ENCODE measurements around the gene RAPGEF4. TPM values are rescaled to one million over a fixed set of nuclear protein-coding genes. Genes with fewer than 3 reads are reported as not detected.

Gene RAPGEF4
- total RNA-seq, 1 experiment from 2014 or later, result 0.59 TPM

DNA sequence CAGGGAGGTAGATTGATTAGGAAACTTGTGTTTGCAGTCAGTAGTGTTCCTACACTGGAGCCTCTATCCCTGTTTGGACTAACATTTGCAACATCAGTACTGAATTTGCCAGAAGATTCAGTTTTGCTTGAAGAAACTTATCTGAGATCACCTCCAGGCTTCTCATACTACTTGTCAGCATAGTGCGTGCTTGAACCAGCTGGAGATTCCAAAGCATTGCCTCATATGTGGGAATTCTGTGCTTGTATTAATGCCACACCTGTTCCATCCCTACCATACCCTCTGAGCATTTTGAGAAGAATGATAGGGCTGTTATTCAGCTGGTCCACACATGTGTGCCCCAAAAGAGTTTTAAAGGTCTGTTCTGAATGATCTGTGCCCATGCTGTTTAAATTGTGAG, 148.7 kb downstream of the RAPGEF4 start:
- Histone ChIP-seq H3K4me3 (replicated peaks in 1 of 2; ENCODE audit: low read depth in 1 of 2, low read length in 2 of 2) (no peak overlapping the region), H3K27ac (ENCODE audit: low read depth, low read length) (no peak overlapping the region), H3K9ac (ENCODE audit: low read length) (no peak overlapping the region), H3K9me3 (ENCODE audit: control insufficient read depth in 1 of 2, insufficient read depth in 1 of 2, low read depth in 1 of 2, low read length in 2 of 2) (no peaks in the 10 kb centered on the region), H2AFZ (ENCODE audit: low read depth, low read length, poor library complexity, severe bottlenecking) (no peak overlapping the region), H3K79me2 (ENCODE audit: insufficient read depth, low read length) (no peaks in the 10 kb centered on the region), H3K9me2 (ENCODE audit: insufficient read depth) (no peaks in the 10 kb centered on the region), H3K4me2 (ENCODE audit: low read length) (no peak overlapping the region), H4K20me1 (ENCODE audit: insufficient read depth) (no peaks in the 10 kb centered on the region), H3K36me3 (ENCODE audit: control insufficient read depth in 1 of 2, insufficient read depth in 2 of 2, low read length in 2 of 2) (no peaks in the 10 kb centered on the region), H3K27me3 (ENCODE audit: insufficient read depth, low read length) (peaks cover 11% of the 10 kb centered on the region; the same call in 1 of the 2 replicates), H3K4me1 (ENCODE audit: control insufficient read depth in 1 of 2, insufficient read depth in 2 of 2, low read length in 2 of 2) (no peaks in the 10 kb centered on the region)
- ATAC-seq (no peak), DNase-seq (ENCODE audit: low read depth, low spot score) (no peak)
- POLR2A ChIA-PET, result no interaction called here
- RAD21 ChIA-PET (ENCODE audit: low non-redundant PET in 1 of 2, low total read pairs in 2 of 2, uncharacterized antibody in 2 of 2, unreplicated experiment in 2 of 2), result no interaction called here
- no peak for TF ChIP-seq SRF (IDR thresholded peaks at IDR 0.05; ENCODE audit: low read depth)
- no peak for TF ChIP-seq EZH2phosphoT487 (IDR thresholded peaks at IDR 0.05; ENCODE audit: borderline replicate concordance)
- no peak for TF ChIP-seq EZH2 (IDR thresholded peaks at IDR 0.05)
- no peak for TF ChIP-seq POLR2AphosphoS5 (IDR thresholded peaks at IDR 0.05; ENCODE audit: low read depth, low read length)
- TF ChIP-seq CBX3 (IDR thresholded peaks at IDR 0.05; ENCODE audit: low read depth), result no peak
- TF ChIP-seq RAD21 (IDR thresholded peaks at IDR 0.05; ENCODE audit: low read depth), result no peak
- TF ChIP-seq MAX (IDR thresholded peaks at IDR 0.05), result no peak
- TF ChIP-seq SP1 (IDR thresholded peaks at IDR 0.05; ENCODE audit: low read depth), result no peak
- TF ChIP-seq JUND (IDR thresholded peaks at IDR 0.05), result no peak
- BruUV-seq (replicated peaks), result no TSS peak
- CTCF ChIA-PET, result no interaction called here
- intact Hi-C loops (cut with micrococcal nuclease), result no loop called here

GRCh38 chr2:172885996-172886395, 150.4 kb downstream of the RAPGEF4 start:
- RAD21 ChIA-PET (ENCODE audit: low non-redundant PET in 1 of 2, low total read pairs in 2 of 2, uncharacterized antibody in 2 of 2, unreplicated experiment in 2 of 2), result no interaction called here
- no peak overlapping the region for H3K9ac ChIP-seq (ENCODE audit: low read length)
- no peaks in the 10 kb centered on the region for H3K79me2 ChIP-seq (ENCODE audit: insufficient read depth, low read length)
- H3K9me3 ChIP-seq (ENCODE audit: control insufficient read depth in 1 of 2, insufficient read depth in 1 of 2, low read depth in 1 of 2, low read length in 2 of 2), result no peaks in the 10 kb centered on the region
- no peak overlapping the region for H3K27ac ChIP-seq (ENCODE audit: low read depth, low read length)
- TF ChIP-seq POLR2A (IDR thresholded peaks at IDR 0.05; ENCODE audit: borderline replicate concordance, extremely low read depth, insufficient read depth, insufficient read length) (no peak), FOSL1 (IDR thresholded peaks at IDR 0.05; ENCODE audit: low read depth) (no peak), JUND (IDR thresholded peaks at IDR 0.05) (no peak), TCF7L2 (IDR thresholded peaks at IDR 0.05; ENCODE audit: borderline replicate concordance, extremely low read depth, insufficient read depth, insufficient read length) (no peak), SP1 (IDR thresholded peaks at IDR 0.05; ENCODE audit: low read depth) (no peak), ZFX (IDR thresholded peaks at IDR 0.05) (no peak), ELF1 (IDR thresholded peaks at IDR 0.05; ENCODE audit: borderline replicate concordance, low read depth) (no peak), EZH2phosphoT487 (IDR thresholded peaks at IDR 0.05; ENCODE audit: borderline replicate concordance) (no peak), ATF3 (IDR thresholded peaks at IDR 0.05) (no peak), MAX (IDR thresholded peaks at IDR 0.05) (no peak)
- TF ChIP-seq, protein P1, sequence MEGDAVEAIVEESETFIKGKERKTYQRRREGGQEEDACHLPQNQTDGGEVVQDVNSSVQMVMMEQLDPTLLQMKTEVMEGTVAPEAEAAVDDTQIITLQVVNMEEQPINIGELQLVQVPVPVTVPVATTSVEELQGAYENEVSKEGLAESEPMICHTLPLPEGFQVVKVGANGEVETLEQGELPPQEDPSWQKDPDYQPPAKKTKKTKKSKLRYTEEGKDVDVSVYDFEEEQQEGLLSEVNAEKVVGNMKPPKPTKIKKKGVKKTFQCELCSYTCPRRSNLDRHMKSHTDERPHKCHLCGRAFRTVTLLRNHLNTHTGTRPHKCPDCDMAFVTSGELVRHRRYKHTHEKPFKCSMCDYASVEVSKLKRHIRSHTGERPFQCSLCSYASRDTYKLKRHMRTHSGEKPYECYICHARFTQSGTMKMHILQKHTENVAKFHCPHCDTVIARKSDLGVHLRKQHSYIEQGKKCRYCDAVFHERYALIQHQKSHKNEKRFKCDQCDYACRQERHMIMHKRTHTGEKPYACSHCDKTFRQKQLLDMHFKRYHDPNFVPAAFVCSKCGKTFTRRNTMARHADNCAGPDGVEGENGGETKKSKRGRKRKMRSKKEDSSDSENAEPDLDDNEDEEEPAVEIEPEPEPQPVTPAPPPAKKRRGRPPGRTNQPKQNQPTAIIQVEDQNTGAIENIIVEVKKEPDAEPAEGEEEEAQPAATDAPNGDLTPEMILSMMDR (IDR thresholded peaks at IDR 0.05 in 2 of 3, conservative IDR thresholded peaks at IDR 0.05 in 1 of 3; ENCODE audit: borderline replicate concordance in 1 of 3, insufficient read depth in 1 of 3, low read depth in 2 of 3, low read length in 2 of 3), result no peak
- POLR2A ChIA-PET, result no interaction called here
- H2AFZ ChIP-seq (ENCODE audit: low read depth, low read length, poor library complexity, severe bottlenecking), result no peak overlapping the region
- intact Hi-C loops (cut with micrococcal nuclease), result no loop called here
- H3K4me2 ChIP-seq (ENCODE audit: low read length), result no peak overlapping the region
- no peaks in the 10 kb centered on the region for H3K4me1 ChIP-seq (ENCODE audit: control insufficient read depth in 1 of 2, insufficient read depth in 2 of 2, low read length in 2 of 2)
- H4K20me1 ChIP-seq (ENCODE audit: insufficient read depth), result no peaks in the 10 kb centered on the region
- CTCF ChIA-PET, result no interaction called here
- no peak overlapping the region for H3K4me3 ChIP-seq (replicated peaks in 1 of 2; ENCODE audit: low read depth in 1 of 2, low read length in 2 of 2)
- H3K36me3 ChIP-seq (ENCODE audit: control insufficient read depth in 1 of 2, insufficient read depth in 2 of 2, low read length in 2 of 2), result no peaks in the 10 kb centered on the region
- DNase-seq (ENCODE audit: low read depth, low spot score) (no peak), ATAC-seq (no peak)
- peaks cover 10% of the 10 kb centered on the region; the same call in 1 of the 2 replicates for H3K27me3 ChIP-seq (ENCODE audit: insufficient read depth, low read length)
- BruUV-seq (replicated peaks), result no TSS peak
- no peaks in the 10 kb centered on the region for H3K9me2 ChIP-seq (ENCODE audit: insufficient read depth)
